Astrocyte of the spinal cord (primary cell): ENCODE measurements around the gene CDKAL1.
"Not testable (repeated sequence)": the region's sequence is repeated elsewhere in the genome, so short reads cannot be mapped to it uniquely, and the experiment has no call there.

Experiments
- DNase-seq: peaks from one replicate; pipeline ENCODE4 v3.0.0; 2011; ENCODE audit warnings: low read depth, low spot score
- H3K4me3 ChIP-seq: 2 replicates; pipeline ENCODE4 v1.5.1; 2011; ENCODE audit warnings: low read depth, mild to moderate bottlenecking, low read length, moderate library complexity
- CTCF ChIP-seq: IDR thresholded peaks from 2 replicates; pipeline ENCODE4 v1.5.1; 2012; ENCODE audit warnings: low read depth, mild to moderate bottlenecking, low read length, inconsistent platforms
- in situ Hi-C: cut with HindIII; loops from 2 replicates; pipeline ENCODE4 v1.10.0; 2017; ENCODE audit warnings: low sequenced_read_pairs

Gene CDKAL1

GRCh38 chr6:20581070-20581469, 46.8 kb downstream of the CDKAL1 start:
- no peak for TF ChIP-seq CTCF
- no peak for DNase-seq
- no peak overlapping the region for H3K4me3 ChIP-seq
- in situ Hi-C loops = no loop called here

GRCh38 chr6:20582586-20583443, 48.6 kb downstream of the CDKAL1 start:
- H3K4me3 ChIP-seq = no peak overlapping the region
- TF ChIP-seq CTCF = no peak
- in situ Hi-C loops = no loop called here
- no peak for DNase-seq

DNA sequence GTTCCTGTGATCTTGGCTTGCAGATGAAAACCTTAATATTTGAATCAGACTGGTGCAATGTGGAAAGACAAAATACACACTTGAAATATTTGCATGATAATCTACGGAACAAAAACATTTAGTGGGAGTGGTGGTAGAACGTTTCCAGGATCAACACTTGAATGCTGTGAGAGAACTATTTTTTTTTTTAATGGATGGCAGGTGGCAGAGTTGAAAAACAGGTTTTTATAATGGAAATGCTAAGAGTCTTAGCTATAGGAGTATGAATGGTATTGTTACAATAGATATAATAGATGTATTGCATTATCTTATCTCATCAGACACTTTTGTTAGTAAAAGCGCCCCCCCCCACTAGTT, 49.2 kb downstream of the CDKAL1 start:
- in situ Hi-C loops = no loop called here
- TF ChIP-seq CTCF = no peak

DNA sequence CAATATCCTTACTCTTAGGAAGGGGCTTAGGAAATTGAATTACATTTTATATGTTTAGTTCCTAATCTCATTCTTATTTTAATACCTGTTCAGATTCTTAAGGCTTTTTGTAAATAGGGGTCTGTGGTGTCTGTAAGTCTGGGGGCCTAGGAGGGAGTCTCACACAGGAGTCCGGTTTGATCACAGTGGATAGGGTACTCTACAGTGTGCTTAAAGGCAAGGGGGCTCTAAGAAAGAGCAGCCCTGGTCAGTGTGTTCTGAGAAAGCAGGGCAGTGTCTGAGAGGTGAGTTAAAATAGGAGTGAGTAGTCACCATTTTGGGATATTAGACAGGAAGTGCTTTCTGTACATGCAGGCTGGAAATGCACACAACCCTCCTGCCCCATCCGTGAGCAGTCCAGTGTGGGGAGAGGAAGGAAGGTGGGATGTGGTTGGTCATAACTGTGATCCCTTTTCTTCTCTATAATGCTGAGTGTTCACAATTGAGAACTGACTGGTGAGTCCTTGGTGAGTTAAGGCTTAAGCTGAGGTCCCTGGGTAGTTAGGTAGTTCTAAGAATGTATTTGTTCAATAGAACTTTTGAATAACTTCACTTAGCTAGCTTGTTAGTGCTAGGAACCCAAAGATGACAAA, 50.0 kb downstream of the CDKAL1 start:
- in situ Hi-C loops = no loop called here
- TF ChIP-seq CTCF = no peak
- H3K4me3 ChIP-seq = no peak overlapping the region
- no peak for DNase-seq

More for the DNA sequence above, 49.2 kb downstream of the CDKAL1 start:
- no peak for DNase-seq
- H3K4me3 ChIP-seq = no peak overlapping the region

GRCh38 chr6:20589266-20589665, 55.0 kb downstream of the CDKAL1 start:
- in situ Hi-C loops = no loop called here
- no peak overlapping the region for H3K4me3 ChIP-seq
- DNase-seq = no peak
- no peak for TF ChIP-seq CTCF

- H3K4me3 ChIP-seq, in situ Hi-C loops, DNase-seq: not testable (repeated sequence)
Observed at GRCh38 chr6:20590476-20590875, 56.2 kb downstream of the CDKAL1 start.

GRCh38 chr6:20594299-20594853, 60.1 kb downstream of the CDKAL1 start:
- in situ Hi-C loops, H3K4me3 ChIP-seq, DNase-seq: not testable (repeated sequence)
